KG1 (cell line): Measurements from ENCODE around the gene CSKMT.
"Not testable (repeated sequence)": the region's sequence is repeated elsewhere in the genome, so short reads cannot be mapped to it uniquely, and the experiment has no call there.

Experiments used
- DNase-seq: peaks from one replicate; lab custom pipeline; 2025; lab: John Stamatoyannopoulos, UW

The CSKMT gene

DNA sequence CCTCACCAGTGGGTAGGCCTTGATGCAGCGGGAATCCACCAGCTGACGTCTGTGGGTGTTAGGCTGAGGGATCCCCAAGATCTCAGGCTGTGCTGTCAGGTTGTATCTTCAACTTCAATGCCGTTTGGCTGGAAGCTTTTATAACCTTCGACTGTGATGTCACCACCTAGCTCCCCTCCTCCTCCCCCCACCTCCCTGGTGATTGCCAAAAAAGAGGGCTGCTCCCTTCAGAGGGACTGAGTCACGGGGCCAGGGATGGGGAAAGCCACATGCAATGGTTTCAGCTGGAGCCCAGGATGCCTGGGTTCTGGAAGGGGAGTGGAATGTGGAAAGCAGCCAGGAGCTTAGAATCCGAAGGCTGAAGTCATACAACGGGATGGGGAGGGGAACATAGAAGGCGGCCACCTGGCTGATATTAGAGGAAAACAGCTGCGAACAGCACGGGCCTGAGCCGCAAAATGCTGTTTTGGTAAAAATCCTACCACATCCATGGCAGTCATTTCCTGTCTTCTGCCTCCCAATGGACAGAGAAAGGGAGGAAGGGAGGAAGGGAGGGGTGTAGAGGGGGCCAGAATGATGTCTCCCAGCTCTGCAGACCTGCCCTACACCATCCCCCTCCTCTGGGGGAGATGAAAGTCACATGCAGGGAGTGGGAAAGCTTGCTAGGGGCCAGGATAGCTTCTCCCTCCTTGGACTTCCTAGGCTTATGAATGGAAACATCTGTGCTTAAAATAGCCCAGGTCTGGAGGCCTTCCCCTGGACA lies 24.5 kb downstream of the CSKMT start, which contains the start of gene LRRN4CL:
LRRN4CL (minus strand) TSS at position 110 of the 763 bp plus-strand sequence. CDS start 1,022 bp downstream, outside the sequence.
- no peak for DNase-seq

DNA sequence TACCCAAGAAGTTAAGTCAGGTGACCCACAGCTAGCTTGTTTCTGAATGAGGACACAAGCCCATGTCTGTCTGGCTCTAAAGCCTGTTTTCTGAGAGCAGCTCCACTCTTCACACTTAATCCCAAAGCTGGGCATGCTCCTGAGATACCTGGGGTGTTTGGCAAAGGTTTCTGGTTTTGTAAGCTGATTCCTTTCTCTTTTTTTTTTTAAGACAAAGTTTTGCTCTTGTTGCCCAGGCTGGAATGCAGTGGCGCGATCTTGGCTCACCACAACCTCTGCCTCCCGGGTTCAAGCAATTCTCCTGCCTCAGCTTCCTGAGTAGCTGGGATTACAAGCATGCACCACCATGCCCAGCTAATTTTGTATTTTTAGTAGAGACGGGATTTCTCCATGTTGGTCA lies 28.5 kb downstream of the CSKMT start:
- not testable (repeated sequence) for DNase-seq

DNA sequence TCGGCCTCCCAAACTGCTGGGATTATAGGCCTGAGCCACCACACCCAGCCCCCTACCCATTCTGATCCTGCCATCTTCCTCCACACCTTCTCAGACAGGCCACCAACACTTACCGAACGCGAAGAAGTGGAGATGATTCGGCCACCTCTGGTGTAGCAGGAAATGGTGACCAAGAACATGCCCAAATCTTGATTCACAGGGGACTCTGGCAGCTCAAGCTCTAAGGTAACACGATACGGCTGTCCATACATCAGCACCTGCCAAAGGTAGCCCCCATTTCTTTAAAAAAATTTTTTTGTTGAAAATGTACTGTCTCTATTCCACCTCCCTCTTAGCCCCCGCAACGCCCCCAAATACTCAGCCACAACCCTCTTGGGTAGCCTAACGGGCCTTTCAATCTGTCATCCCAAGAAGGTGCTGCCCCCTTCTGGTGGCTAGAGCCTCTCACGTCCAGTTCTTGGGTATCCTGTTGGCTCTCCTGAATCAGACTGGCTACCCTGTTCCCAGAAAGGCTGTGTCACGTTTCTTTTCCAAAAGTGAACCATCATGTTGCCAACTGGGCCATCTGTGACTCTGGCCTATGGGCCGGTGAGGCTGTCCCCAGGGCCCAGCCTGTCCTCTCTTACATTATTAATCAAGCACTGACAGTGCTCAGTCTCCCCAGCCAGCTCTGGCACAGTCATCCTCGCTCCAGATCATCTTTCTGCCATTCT lies 29.5 kb downstream of the CSKMT start:
- DNase-seq, result peak; percentile 72

DNA sequence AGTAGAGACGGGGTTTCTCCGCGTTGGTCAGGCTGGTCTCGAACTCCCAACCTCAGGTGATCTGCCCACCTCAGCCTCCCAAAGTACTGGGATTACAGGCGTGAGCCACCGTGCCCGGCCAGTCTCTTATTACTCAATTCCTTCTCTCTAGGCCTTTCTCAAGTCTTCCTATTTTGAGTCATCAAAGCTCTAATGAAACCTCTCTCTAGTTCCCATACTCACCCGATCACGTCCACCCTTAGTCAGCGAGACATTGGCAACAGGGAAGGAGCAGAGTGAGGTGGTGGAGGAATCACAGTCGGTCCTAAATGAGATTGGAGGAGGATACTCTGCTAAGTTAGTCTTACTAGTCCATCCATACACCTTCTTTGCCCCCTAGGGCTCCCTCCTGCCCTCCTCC lies 37.1 kb downstream of the CSKMT start:
- DNase-seq, result no peak

DNA sequence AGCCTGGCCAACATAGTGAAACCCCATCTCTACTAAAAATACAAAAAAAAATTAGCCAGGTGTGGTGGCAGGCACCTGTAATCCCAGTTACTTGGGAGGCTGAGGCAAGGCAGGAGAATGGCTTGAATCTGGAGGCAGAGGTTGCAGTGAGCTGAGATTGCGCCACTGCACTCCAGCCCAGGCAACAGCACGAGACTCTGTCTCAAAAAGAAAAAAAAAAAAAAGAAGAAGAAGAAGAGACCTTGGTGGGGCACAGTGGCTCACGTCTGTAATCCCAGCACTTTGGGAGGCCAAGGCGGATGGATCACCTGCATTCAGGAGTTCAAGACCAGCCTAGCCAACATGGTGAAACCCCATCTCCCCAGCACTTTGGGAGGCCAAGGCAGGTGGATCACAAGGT lies 38.8 kb downstream of the CSKMT start:
- not testable (repeated sequence) for DNase-seq

DNA sequence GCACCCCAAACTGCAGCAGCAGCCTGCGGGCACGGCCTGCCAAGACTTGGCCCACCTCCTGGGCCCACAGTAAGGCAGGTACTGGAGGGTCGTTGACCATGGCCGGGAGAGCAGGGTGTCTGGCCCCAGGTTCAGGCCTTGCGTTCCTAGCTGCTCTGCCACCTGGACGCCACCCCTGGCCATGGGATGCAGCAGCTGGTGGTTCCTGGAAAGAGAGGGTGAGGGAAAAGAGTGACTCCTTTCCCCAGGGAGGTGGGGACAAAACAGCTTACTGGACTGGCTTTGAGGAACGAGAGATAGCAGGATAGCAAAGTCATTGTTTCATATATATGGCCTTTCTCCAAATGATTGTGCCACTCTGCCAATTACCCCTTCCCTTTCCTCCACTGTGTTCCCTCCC lies 40.3 kb downstream of the CSKMT start:
- no peak for DNase-seq

DNA sequence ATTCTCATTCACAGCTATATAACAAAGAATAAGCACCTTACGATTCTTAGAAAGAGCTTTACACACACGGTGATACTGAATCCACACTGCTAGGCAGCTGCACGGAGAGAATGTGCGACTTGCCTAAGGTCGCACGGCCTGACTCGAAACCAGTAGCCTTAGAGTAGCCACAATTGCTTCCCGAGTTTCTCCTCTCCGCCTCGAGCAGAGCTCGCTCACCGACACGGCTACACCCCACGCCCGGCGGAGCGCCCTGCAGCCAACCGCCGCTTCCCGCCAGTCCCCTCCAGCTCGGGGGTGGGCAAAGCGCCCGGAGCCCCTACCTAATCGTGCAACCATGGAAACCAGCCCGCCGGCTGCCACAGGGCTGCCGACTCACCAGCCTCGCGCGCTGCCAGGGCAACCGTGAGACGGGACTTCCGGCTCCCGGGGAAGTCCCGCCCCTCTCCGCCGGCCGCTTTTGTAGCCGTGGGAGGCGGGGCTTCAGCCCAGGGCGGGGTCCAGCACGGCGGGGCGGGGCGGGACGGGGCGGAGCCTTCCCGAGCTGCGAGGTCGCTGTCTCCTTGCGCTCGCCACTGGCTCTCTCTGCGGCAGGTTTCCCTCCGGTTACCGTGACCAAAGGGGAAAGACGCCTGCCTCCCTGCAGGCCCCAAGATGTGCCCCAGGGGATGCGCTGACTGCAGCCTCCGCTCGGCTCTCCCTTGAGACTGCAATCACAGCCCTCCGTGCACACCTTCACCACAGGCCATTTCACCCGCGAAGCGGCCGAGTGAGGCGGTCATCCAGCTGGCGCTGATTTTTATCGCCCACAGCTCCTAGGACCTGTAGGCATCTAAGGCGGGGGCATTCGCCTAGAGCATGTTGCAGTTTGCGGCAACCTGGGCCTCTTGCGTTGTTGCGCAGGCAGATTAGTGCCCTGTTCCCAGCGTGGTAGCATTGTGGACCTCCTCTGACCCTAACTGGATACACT lies 41.1 kb downstream of the CSKMT start:
- DNase-seq, result peak; percentile 94

DNA sequence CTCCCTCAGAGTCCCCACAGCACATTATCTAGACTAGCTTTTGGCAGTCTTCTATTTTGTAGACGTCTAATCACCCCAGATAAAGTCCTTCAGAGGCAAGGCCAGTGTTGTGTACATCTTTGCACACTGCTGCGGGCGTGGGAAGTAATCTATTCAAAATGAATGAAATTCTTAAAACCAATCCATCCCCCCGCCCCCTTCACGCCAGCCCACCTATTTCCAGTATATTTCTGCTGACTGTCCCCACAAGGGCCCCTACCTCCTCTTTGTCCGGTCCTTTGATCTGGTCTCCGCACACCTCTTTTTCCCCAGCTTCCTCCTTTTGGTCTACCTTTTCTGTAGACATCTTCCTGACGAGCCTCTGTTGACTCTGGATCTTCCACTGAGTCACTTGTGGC lies 41.7 kb downstream of the CSKMT start:
- DNase-seq, result no peak

DNA sequence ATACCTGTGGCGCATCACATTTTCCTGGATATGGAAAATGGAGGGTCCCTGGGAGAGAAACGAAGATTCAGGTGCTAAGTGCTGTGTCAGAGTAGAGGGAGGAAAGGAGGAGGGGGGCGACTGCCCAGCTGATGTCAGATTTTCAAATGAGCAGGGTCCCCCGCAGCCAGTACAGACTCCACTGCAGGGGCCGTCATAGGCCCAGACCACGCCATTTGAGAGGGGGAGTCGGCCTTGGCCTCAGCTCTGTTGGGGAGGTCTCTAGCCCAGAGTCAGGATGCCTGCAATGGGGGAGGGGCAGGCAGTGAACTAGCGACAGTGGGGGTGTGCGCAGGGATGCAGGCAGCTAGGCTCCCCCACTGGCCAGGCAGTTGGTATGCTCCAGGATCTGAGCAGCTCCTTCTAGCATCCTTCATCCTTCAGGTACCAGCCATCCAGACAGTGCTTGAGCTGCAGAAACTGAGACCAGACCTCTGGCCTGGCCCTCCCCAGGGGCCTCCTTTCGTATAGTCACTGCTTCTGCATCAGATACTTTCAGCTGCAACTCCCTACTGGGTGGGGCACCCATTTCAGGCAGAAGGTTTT lies 42.3 kb downstream of the CSKMT start, which contains the start of the genes BSCL2 and GNG3:
BSCL2 (minus strand) TSS at position 148 of the 585 bp plus-strand sequence. CDS start 229 bp downstream, outside the sequence.
GNG3 (plus strand) TSS at position 400 of the 585 bp plus-strand sequence. CDS start 620 bp downstream, outside the sequence.
- DNase-seq, result no peak

DNA sequence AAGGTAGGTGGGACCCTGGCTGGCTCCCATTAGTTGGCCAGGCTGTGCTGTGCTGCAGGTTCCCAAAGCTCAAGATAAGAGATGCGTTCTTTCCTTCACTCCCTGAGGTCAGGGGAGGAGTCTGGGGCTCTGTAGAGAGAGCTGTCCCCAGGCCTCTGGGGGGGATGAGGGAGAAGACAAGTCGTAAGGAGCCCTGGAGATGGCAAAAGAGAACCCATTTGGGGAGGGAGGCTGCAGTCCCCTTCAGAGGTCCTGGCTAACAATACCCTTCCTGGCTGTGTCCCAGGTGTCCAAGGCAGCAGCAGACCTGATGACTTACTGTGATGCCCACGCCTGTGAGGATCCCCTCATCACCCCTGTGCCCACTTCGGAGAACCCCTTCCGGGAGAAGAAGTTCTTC lies 43.3 kb downstream of the CSKMT start:
- DNase-seq, result no peak

DNA sequence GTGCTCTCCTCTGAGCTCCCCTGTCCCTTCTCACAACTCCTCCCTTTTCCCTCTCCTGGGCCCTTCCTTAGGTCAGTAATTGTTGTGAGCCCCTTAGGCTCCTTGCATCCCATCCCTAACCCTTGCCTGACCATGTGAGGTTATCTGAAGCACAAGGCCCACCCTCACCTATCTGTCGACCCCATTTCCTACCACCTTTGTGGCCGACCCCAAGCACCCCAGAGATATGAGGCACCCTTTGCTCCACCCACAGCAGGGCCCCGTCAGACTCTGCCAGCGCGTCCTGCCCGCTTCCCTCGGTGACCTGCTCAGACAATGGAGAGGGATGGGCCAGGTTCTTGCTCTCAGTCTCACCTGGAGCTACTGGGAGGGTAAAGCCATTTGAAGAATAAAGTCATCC lies 43.7 kb downstream of the CSKMT start:
- no peak for DNase-seq

DNA sequence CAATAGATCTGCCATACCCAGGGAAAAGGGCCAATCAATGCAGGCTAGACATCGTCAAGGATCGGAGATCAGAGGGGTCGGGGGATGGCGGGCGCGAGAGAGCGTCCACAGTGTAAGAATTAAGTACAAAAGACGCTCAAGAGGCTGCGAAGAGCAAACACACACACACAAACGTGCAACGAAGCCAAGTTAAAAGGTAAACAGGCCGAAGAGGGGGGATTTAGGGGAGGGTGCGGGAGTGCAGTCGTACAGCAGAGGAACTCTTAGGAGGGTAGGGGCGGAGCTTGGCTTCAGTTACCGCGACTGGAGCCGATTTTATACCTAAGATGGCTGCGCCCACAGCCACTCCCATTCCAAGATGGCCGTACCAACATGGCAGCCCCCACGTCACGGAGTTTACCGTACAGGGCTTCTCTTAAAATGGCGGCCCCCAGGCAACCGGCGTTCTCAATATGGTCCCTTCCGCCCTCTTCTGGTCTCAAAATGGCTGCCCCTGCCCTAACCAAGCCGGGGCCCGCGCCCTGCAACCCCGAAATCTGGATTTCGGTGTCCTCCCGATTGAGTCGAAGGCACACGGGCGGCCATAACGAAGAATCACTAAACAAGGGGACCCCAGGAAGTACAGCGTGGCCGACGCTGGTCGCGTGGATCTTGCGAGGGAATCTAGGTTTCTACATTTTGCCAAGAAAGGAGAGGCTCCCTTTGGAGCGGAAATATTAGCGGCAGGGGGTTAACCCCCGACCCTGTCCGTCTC lies 44.3 kb downstream of the CSKMT start:
- no peak for DNase-seq

DNA sequence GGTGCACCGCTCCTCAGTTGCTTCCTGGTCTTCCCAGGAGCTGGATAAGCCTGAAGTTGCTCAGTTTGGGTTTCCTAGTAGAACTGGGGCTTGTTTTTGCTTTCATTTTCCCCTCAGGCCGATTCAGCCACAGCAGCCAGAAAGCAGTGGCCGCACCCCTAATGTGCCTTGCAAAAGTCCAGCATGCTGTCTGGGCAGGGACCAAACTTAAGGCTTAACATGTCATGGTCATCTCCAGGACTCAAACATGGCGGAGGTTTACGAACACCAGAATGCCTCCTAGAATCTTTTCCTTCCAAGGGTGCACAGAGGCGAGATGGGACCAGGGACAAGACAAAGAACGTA lies 44.9 kb downstream of the CSKMT start:
- no peak for DNase-seq

DNA sequence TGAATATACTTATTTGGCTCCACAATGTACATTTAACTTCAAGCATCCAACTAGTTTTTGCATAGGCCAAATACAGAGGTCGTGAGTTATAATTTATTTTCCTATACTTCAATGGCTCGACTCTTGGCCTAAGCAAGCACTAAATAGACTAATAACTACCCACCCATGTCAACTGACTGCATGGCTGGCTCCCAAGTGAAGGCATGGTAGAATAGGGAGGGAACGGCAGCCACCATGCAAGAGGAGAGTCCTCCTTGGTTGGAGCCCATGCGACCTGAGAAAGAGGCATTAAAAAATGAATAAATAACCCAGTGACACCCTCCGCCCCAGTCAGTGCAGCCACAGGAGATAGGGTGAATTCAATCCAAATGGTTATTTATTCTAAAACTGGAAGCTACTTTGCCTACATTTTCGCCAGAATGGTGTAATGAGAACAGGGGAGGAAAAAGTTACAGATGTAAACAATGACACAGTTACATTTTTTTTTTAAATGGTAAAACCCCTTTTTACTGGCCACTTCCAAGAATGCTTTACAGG lies 47.2 kb downstream of the CSKMT start:
- DNase-seq, result no peak

DNA sequence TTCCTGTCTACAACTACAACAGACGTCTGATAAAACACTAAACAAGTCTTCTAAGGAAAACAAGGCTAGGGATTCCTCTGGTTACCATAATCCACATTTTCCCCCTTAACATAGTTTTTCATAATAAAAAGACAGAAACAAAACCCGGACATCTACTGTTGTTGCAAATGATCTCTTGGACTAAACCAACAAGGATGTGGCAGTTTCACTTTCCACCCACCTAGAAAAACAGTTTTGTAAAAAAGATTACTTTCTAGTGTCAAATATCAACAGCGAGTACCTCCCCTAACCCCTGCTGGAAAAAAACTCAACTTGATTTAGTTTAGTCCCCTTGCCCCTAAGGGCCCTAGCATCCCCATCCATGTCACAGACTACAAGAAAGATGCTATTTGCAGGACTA lies 47.7 kb downstream of the CSKMT start:
- DNase-seq, result no peak

DNA sequence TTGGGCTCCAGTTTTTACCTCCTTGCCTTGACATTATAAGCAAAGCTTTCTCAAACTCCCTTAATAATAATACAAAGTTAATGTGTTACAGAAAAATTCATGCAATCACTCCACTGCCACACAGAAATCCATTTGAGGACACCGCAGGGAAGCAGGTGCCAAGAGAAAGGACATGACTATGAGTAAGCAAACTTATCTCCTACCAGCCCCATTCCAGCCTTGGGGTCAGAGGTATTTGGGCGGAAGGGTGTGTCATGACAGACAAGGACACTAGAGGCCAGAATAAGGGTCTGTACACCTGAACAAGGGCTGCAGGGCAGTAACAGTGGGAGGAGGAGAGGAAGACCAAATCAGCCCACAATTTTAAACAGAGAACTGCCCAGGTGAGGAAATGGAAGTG lies 48.2 kb downstream of the CSKMT start:
- no peak for DNase-seq

DNA sequence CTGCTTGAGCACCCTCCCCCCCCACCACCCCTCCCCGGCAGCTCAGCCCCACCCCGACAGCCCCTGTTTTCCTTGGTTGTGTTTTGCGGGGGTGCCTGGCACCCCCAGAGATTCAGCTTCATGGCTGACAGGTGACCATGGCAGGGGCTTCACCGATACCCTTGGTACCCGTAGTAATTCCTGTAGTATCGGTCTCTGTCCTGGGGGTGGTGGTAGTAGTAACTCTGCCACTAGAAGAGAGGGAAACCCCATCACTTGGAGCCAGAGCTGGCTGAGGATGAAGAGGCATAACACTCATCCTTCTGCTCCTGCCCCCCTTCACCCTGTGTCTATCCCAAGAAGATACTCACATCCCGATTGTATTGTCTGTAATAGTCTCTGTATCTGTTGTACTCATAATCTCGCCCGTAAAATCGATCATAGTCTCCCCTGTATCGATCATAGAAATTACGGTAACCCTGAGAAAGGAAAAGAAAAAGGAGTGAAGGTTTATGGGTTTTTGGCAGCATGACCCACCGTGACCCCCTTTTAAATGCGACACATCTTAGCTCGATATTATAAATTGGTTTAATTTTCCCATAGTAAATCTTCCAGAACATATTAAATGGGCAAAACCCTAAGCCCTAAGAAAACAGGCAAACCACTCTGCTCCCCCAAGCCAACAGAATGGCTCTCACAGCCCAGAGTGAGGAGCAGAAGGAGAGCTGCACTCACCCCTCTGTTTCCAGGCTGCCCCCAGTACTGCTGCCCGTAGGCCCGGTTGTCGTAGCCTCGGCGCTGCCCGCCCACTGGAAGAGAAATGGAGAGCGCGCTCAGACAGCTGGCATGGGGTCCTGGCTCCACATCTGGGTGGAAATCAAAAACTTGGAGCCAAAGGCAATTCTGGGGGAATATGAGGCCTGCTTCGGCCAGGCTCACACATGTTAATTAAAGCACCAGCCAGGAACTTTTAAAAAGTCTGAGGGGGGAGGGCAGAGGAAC lies 50.3 kb downstream of the CSKMT start:
- DNase-seq, result no peak

DNA sequence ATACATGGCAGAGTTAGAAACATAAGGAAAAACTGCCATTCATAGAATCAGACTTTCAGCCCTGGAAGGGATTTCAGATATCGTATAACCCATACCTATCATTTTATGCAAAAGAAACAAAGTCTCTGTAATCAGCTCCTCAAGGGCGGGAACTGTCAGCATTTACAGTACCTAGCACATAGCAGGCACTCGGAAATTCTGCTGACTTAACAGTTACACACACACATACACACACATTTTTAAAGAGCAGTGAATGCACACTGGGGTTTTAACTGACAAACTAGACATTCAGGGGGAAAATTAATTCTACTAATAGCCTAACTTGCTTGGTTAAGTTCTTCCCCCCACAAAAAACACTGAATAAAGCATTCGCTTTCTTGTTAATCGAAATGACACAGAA lies 51.1 kb downstream of the CSKMT start:
- no peak for DNase-seq

DNA sequence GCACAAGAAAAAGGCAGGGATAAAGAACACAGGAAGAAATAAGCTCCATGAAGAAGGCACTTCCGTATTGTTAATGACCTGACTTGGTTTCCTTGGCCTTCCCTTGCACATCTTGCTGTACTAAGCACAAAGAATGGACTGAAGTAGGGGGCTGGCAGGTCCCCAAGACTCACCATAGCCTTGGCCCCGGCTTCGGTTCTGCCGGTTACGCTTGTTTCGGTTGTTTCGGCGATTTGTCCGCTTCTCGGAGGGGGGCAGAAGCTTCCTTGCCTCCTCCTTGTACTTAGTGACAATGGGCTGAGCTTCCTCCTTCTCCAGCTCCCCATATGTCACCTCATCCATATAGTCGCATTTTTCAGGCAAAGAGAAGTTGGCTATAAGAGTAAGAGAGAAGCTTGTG lies 51.7 kb downstream of the CSKMT start:
- DNase-seq, result no peak
